Stomach (tissue), 9 donors: Measurements from ENCODE around the gene EMC1. TPM values are rescaled to one million over a fixed set of nuclear protein-coding genes. Genes with fewer than 3 reads are reported as not detected.

Experiments used
- DNase-seq, 2 donors: peaks; one replicate each; pipeline versions ENCODE4 v3.0.0 to v3.0.0-alpha.2; 2013 to 2019
- H3K27ac ChIP-seq, 5 donors: fragments of 200-600 bp in 4 of 5; sonication (generic) in 4 of 5; one replicate each; pipeline ENCODE4 v1.5.1; 2013 to 2019; ENCODE audit warnings: mild to moderate bottlenecking in 1 of 5, moderate library complexity in 1 of 5
- H3K27me3 ChIP-seq, 3 donors: fragments of 200-600 bp; sonication (generic); one replicate each; pipeline ENCODE4 v1.5.1; 2017 to 2019; ENCODE audit warnings: mixed run types in 1 of 3
- H3K36me3 ChIP-seq, 4 donors: fragments of 200-600 bp; sonication (generic); 1 replicate in 3 of 4; 2 replicates in 1 of 4; pipeline ENCODE4 v1.5.1; 2016 to 2019
- H3K4me1 ChIP-seq, 4 donors: fragments of 200-600 bp; sonication (generic); one replicate each; pipeline ENCODE4 v1.5.1; 2016 to 2019
- H3K4me3 ChIP-seq, 4 donors: fragments of 200-600 bp; sonication (generic) in 3 of 4; one replicate each; pipeline ENCODE4 v1.5.1; 2016 to 2019; ENCODE audit warnings: mild to moderate bottlenecking in 1 of 4
- H3K9me3 ChIP-seq, 4 donors: fragments of 200-600 bp; sonication (generic); one replicate each; pipeline ENCODE4 v1.5.1; 2016 to 2019
- EP300 ChIP-seq: sonication (generic); formaldehyde crosslinking; IDR thresholded peaks from one replicate; pipeline ENCODE4 v1.6.1; 2017; ENCODE audit warnings: antibody characterized with exemption
- POLR2A ChIP-seq, 4 donors: fragments of 450-650 bp; IDR thresholded peaks; one replicate each; pipeline ENCODE4 v1.6.1; 2016; ENCODE audit warnings: antibody characterized with exemption in 4 of 4, control low read depth in 2 of 4, mild to moderate bottlenecking in 1 of 4, moderate library complexity in 1 of 4
- POLR2AphosphoS5 ChIP-seq, 3 donors: sonication (generic); formaldehyde crosslinking; IDR thresholded peaks; one replicate each; pipeline ENCODE4 v1.6.1; 2016; ENCODE audit warnings: antibody characterized with exemption in 3 of 3
- WGBS, 5 donors: extraction: QIAGEN DNeasy Blood & Tissue Kit in 3 of 5; methylation state at CpG; one replicate each; pipeline versions ENCODE4 v1.1.5 to v1.1.7; 2013 to 2018; 5-methylcytosine and 5-hydroxymethylcytosine counted together
- intact Hi-C: fragments of 100-400 bp; cut with DNase I; formaldehyde crosslinking; loops from one replicate; pipeline ENCODE4 v1.15.1; 2023; ENCODE audit warnings: low total_unique reads
- polyA plus RNA-seq, 3 donors: library from polyadenylated mRNA; stranded (reverse); fragments of 200-250 nt; gene quantifications; one replicate each; pipeline ENCODE4 v1.2.3, GENCODE V29; 2013
- total RNA-seq, 5 donors: library from RNA; depleted of rRNA; stranded (reverse); fragments of >200 nt; gene quantifications; one replicate each; pipeline versions ENCODE4 v1.1.0 to v1.2.3, GENCODE V29; 2014 to 2016
- TF ChIP-seq, protein P1 (sequence below), 7 experiments: fragments of 450-650 bp in 4 of 7; fragments of 200-600 bp in 3 of 7; sonication (generic) in 3 of 7; IDR thresholded peaks; one replicate each; pipeline ENCODE4 v1.5.1; 2016 to 2019; ENCODE audit warnings: antibody characterized with exemption in 7 of 7, control low read depth in 2 of 7, mild to moderate bottlenecking in 1 of 7
- donor health status: healthy with polysubstance abuse.
- donor health status: Bipolar disorder and iron deficiency.
- donor health status: healthy.

EMC1 gene
- total and polyA plus RNA-seq, 8 donors = 4.5 to 94.1 (median 34.4) TPM

DNA sequence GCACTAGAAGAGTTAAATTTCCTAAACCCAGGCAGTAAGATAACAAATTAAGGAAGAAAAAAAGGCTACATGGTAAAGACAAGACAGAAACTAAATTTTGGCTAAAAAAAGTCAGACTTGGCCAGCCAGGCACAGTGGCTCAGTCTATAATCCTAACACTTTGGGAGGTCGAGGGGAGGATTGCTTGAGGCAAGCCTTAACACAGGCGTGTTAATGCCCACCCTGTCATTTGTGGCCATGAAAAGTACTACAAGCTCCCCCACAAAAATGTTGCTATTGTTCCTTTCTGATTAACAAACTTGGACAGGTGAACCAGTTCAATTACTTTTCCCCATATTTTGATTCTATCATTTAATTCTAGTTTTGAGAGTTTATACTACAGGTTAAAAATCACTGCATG lies 73.5 kb downstream of the EMC1 start:
- Histone ChIP-seq H3K9me3 (no peaks in the 10 kb centered on the region), H3K36me3 (peaks cover 69 to 99% (median 98%) of the 10 kb centered on the region in 4 donors), H3K4me1 (no peaks in the 10 kb centered on the region), H3K27me3 (no peaks in the 10 kb centered on the region), H3K27ac (no peak overlapping the region), H3K4me3 (no peak overlapping the region)
- 78 to 95% (median 83%) methylated on average over 2 of the region's 2 CpGs for WGBS, 5 donors
- intact Hi-C loops = no loop called here
- DNase-seq = no peak
- TF ChIP-seq EP300 (no peak), POLR2A (IDR thresholded peaks at IDR 0.05) (no peak), POLR2AphosphoS5 (IDR thresholded peaks at IDR 0.05) (no peak)
- TF ChIP-seq, protein P1, sequence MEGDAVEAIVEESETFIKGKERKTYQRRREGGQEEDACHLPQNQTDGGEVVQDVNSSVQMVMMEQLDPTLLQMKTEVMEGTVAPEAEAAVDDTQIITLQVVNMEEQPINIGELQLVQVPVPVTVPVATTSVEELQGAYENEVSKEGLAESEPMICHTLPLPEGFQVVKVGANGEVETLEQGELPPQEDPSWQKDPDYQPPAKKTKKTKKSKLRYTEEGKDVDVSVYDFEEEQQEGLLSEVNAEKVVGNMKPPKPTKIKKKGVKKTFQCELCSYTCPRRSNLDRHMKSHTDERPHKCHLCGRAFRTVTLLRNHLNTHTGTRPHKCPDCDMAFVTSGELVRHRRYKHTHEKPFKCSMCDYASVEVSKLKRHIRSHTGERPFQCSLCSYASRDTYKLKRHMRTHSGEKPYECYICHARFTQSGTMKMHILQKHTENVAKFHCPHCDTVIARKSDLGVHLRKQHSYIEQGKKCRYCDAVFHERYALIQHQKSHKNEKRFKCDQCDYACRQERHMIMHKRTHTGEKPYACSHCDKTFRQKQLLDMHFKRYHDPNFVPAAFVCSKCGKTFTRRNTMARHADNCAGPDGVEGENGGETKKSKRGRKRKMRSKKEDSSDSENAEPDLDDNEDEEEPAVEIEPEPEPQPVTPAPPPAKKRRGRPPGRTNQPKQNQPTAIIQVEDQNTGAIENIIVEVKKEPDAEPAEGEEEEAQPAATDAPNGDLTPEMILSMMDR (IDR thresholded peaks at IDR 0.05) = no peak

DNA sequence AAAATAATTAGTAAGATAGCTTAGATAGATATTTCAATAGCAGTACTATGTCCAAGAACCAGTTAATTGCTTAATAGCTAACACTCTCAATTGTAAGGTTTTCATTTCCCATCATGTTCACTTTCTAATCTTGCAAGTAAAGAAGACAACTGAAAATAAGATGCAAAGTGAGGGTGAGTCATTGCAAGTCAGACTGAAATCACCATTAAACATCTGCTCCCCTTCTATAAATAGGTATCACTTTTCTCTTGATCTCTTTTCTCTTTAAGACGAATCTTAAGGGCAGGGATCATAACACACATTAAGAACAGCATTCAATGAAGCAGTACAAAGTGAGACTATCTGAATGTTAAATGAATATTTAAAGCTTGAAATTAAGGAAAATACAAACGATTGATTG lies 81.7 kb downstream of the EMC1 start:
- intact Hi-C loops = no loop called here
- H3K36me3 ChIP-seq = peaks cover 94 to 100% (median 100%) of the 10 kb centered on the region in 4 donors
- 69 to 83% (median 81%) methylated on average over 2 of the region's 2 CpGs for WGBS, 5 donors

DNA sequence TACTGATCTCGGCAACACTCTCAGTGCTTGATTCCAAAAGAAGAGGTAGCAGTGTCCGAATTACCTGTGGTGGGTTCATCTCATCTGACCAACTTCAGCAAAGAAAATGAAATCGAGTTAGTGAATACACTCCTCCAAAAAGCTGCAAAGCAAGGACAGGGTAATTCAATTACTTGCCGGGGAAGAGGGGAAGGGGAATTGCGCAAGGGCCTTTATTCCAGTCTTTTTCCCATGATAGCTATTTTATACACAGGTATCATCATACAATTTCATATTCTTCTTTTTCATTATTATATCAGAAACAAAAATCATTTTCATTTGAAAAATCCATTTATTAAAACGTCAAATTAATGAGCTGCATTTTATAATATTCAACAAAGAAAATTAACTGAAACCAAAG lies 84.2 kb downstream of the EMC1 start:
- no peak overlapping the region for H3K4me3 ChIP-seq
- no peaks in the 10 kb centered on the region for H3K9me3 ChIP-seq
- intact Hi-C loops = no loop called here
- TF ChIP-seq, protein P1 (IDR thresholded peaks at IDR 0.05) = no peak
- peaks cover 91 to 100% (median 100%) of the 10 kb centered on the region in 4 donors for H3K36me3 ChIP-seq
- no peak for DNase-seq
- 92 to 97% (median 94%) methylated on average over 6 of the region's 6 CpGs for WGBS, 5 donors
- no peak overlapping the region for H3K27ac ChIP-seq
- no peaks in the 10 kb centered on the region for H3K27me3 ChIP-seq
- peaks cover 0 to 11% (median 0%) of the 10 kb centered on the region in 4 donors for H3K4me1 ChIP-seq

More for the DNA sequence above, 81.7 kb downstream of the EMC1 start:
- no peak for DNase-seq
- no peaks in the 10 kb centered on the region for H3K4me1 ChIP-seq
- no peak overlapping the region for H3K27ac ChIP-seq
- no peak for TF ChIP-seq POLR2A (IDR thresholded peaks at IDR 0.05)
- TF ChIP-seq, protein P1 (IDR thresholded peaks at IDR 0.05) = no peak
- no peak for TF ChIP-seq EP300
- TF ChIP-seq POLR2AphosphoS5 (IDR thresholded peaks at IDR 0.05) = no peak
- no peak overlapping the region for H3K4me3 ChIP-seq
- H3K27me3 ChIP-seq = no peaks in the 10 kb centered on the region
- no peaks in the 10 kb centered on the region for H3K9me3 ChIP-seq

DNA sequence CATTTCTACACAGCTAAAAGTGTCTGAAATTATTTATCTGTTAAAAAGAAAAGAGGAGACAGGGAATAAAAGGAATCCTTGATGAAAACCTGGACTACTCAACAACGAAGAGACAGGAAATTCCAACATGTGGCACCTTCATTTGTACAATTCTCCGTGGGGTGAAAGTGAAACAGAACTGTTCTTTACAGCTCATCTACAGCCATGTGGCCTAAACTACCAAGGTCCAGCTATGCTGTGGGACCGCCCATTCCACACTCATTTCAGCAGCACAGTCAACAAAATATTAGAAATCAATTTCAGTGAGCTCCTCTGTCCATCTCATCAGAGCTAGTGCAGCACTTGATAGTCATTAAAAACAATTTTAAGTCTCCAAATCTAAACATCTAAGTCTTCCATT lies 85.3 kb downstream of the EMC1 start:
- Histone ChIP-seq H3K4me3 (no peak overlapping the region), H3K27ac (no peak overlapping the region), H3K9me3 (no peaks in the 10 kb centered on the region), H3K4me1 (peaks cover 0 to 11% (median 0%) of the 10 kb centered on the region in 4 donors), H3K27me3 (no peaks in the 10 kb centered on the region), H3K36me3 (peaks cover 91 to 100% (median 100%) of the 10 kb centered on the region in 4 donors)
- 73 to 82% (median 75%) methylated on average over 3 of the region's 3 CpGs for WGBS, 5 donors
- intact Hi-C loops = no loop called here
- no peak for DNase-seq
- TF ChIP-seq POLR2A (IDR thresholded peaks at IDR 0.05) = no peak
- TF ChIP-seq POLR2AphosphoS5 (IDR thresholded peaks at IDR 0.05) = no peak
- no peak for TF ChIP-seq EP300
- TF ChIP-seq, protein P1 (IDR thresholded peaks at IDR 0.05) = no peak

Other genes with a start within 250 kb of the EMC1 start
- gene UBR4, start 41.3 kb downstream of the EMC1 start, total RNA-seq = 100 to 1,000 TPM; 113 to 262 (median 172) TPM
- gene UBR4, start 41.3 kb downstream of the EMC1 start, polyA plus RNA-seq = 100 to 1,000 TPM in 1 of 3 donors, 10 to 100 TPM in 2; 41.9 to 104 (median 42.1) TPM
- gene MRTO4, start 281 bp upstream of the EMC1 start, total RNA-seq = 10 to 100 TPM in 2 of 5 donors, 1 to 10 TPM in 3; 1.8 to 22.0 (median 8.1) TPM
- 10 to 100 TPM; 31.3 to 46.7 (median 31.6) TPM for gene MRTO4, start 281 bp upstream of the EMC1 start, polyA plus RNA-seq
- gene AKR7A3, start 37.2 kb upstream of the EMC1 start, total RNA-seq = 100 to 1,000 TPM in 2 of 5 donors, 10 to 100 TPM in 3; 24.0 to 269 (median 86.9) TPM
- gene AKR7A3, start 37.2 kb upstream of the EMC1 start, polyA plus RNA-seq = 100 to 1,000 TPM; 142 to 510 (median 148) TPM
- 100 to 1,000 TPM in 1 of 5 donors, 10 to 100 TPM in 3, not detected in 1; 18.7 to 108 (median 45.8) TPM for gene AKR7A2, start 60.6 kb upstream of the EMC1 start, total RNA-seq
- gene AKR7A2, start 60.6 kb upstream of the EMC1 start, polyA plus RNA-seq = 10 to 100 TPM; 33.4 to 71.2 (median 48.6) TPM
- 10 to 100 TPM in 2 of 5 donors, 1 to 10 TPM in 3; 1.8 to 14.5 (median 9.1) TPM for gene SLC66A1, start 60.8 kb upstream of the EMC1 start, total RNA-seq
- 10 to 100 TPM; 10.1 to 11.9 (median 11.1) TPM for gene SLC66A1, start 60.8 kb upstream of the EMC1 start, polyA plus RNA-seq
- 100 to 1,000 TPM in 3 of 5 donors, 10 to 100 TPM in 2; 84.9 to 246 (median 112) TPM for gene CAPZB, start 234.0 kb upstream of the EMC1 start, total RNA-seq
- gene CAPZB, start 234.0 kb upstream of the EMC1 start, polyA plus RNA-seq = 100 to 1,000 TPM; 188 to 345 (median 256) TPM